RWPE2 (cell line): ENCODE measurements around the gene THRB.

Experiments
- ATAC-seq: fragments of 200-7000 bp; cut with Tn5 transposase; 3 replicates; pipeline ENCODE4 v1.9.1; 2021; ENCODE audit warnings: low read depth
- DNase-seq: peaks from one replicate; pipeline ENCODE4 v3.0.0-alpha.2; 2020; ENCODE audit warnings: low spot score
- H3K27ac ChIP-seq: fragments of 450-650 bp; 2 replicates; pipeline ENCODE4 v1.5.1; 2017; ENCODE audit warnings: mild to moderate bottlenecking; ENCODE audit not compliant: poor library complexity, severe bottlenecking
- H3K27me3 ChIP-seq: fragments of 250-450 bp; sonication (Bioruptor Pico); 2 replicates; pipeline ENCODE4 v1.5.1; 2021; ENCODE audit warnings: mild to moderate bottlenecking, moderate library complexity; ENCODE audit not compliant: insufficient read depth, poor library complexity, severe bottlenecking
- H3K36me3 ChIP-seq: fragments of 250-450 bp; sonication (Bioruptor Pico); 2 replicates; pipeline ENCODE4 v1.5.1; 2020; ENCODE audit warnings: low read depth, mild to moderate bottlenecking, moderate library complexity
- H3K4me1 ChIP-seq: fragments of 250-450 bp; sonication (Bioruptor Pico); 2 replicates; pipeline ENCODE4 v1.5.1; 2021; ENCODE audit warnings: mild to moderate bottlenecking, moderate library complexity; ENCODE audit not compliant: insufficient read depth, poor library complexity, severe bottlenecking
- H3K4me3 ChIP-seq: fragments of 250-450 bp; sonication (Bioruptor Pico); 2 replicates; pipeline ENCODE4 v1.5.1; 2021; ENCODE audit warnings: mild to moderate bottlenecking, moderate library complexity; ENCODE audit not compliant: severe bottlenecking
- H3K9me3 ChIP-seq: fragments of 250-450 bp; sonication (Bioruptor Pico); 2 replicates; pipeline ENCODE4 v1.5.1; 2021; ENCODE audit warnings: mild to moderate bottlenecking, moderate library complexity; ENCODE audit not compliant: severe bottlenecking
- CTCF ChIP-seq: fragments of 450-650 bp; IDR thresholded peaks from one replicate; pipeline ENCODE4 v1.5.1; 2017; ENCODE audit warnings: mild to moderate bottlenecking, moderate library complexity; ENCODE audit not compliant: poor library complexity, severe bottlenecking

THRB gene

GRCh38 chr3:24340161-24340560, 154.5 kb downstream of the THRB start:
- Histone ChIP-seq H3K9me3 (no peaks in the 10 kb centered on the region), H3K36me3 (no peaks in the 10 kb centered on the region), H3K4me1 (no peaks in the 10 kb centered on the region), H3K27me3 (no peaks in the 10 kb centered on the region), H3K27ac (no peak overlapping the region), H3K4me3 (no peak overlapping the region)
- DNase-seq (no peak), ATAC-seq (no peak)
- no peak for TF ChIP-seq CTCF

GRCh38 chr3:24339266-24339825, 155.3 kb downstream of the THRB start:
- ATAC-seq = no peak
- no peak for TF ChIP-seq CTCF
- no peaks in the 10 kb centered on the region for H3K27me3 ChIP-seq
- no peak for DNase-seq
- H3K4me1 ChIP-seq = no peaks in the 10 kb centered on the region
- H3K36me3 ChIP-seq = no peaks in the 10 kb centered on the region
- H3K4me3 ChIP-seq = no peak overlapping the region
- H3K27ac ChIP-seq = no peak overlapping the region
- H3K9me3 ChIP-seq = no peaks in the 10 kb centered on the region

GRCh38 chr3:24338409-24339130, 156.1 kb downstream of the THRB start:
- Histone ChIP-seq H3K27ac (no peak overlapping the region), H3K36me3 (no peaks in the 10 kb centered on the region), H3K9me3 (no peaks in the 10 kb centered on the region), H3K4me1 (no peaks in the 10 kb centered on the region), H3K27me3 (no peaks in the 10 kb centered on the region), H3K4me3 (no peak overlapping the region)
- TF ChIP-seq CTCF = no peak
- no peak for ATAC-seq
- DNase-seq = no peak

GRCh38 chr3:24336101-24336500, 158.5 kb downstream of the THRB start:
- DNase-seq = no peak
- H3K27ac ChIP-seq = no peak overlapping the region
- H3K9me3 ChIP-seq = no peaks in the 10 kb centered on the region
- no peaks in the 10 kb centered on the region for H3K27me3 ChIP-seq
- H3K4me3 ChIP-seq = no peak overlapping the region
- no peaks in the 10 kb centered on the region for H3K36me3 ChIP-seq
- TF ChIP-seq CTCF = no peak
- no peak for ATAC-seq
- no peaks in the 10 kb centered on the region for H3K4me1 ChIP-seq

- ATAC-seq (no peak), DNase-seq (no peak)
- Histone ChIP-seq H3K36me3 (no peaks in the 10 kb centered on the region), H3K4me3 (no peak overlapping the region), H3K9me3 (no peaks in the 10 kb centered on the region), H3K4me1 (no peaks in the 10 kb centered on the region), H3K27ac (no peak overlapping the region), H3K27me3 (no peaks in the 10 kb centered on the region)
- no peak for TF ChIP-seq CTCF
Measured at GRCh38 chr3:24332092-24332491, 162.6 kb downstream of the THRB start.
